ENCODE data around the gene PCGF5.
"Not testable (repeated sequence)": the region's sequence is repeated elsewhere in the genome, so short reads cannot be mapped to it uniquely, and the experiment has no call there.

PCGF5 gene

GRCh38 chr10:91286572-91286971 is 66.1 kb downstream of the PCGF5 start:
- TF ChIP-seq POLR2A (IDR thresholded peaks at IDR 0.05; ENCODE audit: low read length), result no peak
- no peak for TF ChIP-seq GATA1 (IDR thresholded peaks at IDR 0.05; ENCODE audit: low read depth, low read length)
- no peak for DNase-seq

DNA sequence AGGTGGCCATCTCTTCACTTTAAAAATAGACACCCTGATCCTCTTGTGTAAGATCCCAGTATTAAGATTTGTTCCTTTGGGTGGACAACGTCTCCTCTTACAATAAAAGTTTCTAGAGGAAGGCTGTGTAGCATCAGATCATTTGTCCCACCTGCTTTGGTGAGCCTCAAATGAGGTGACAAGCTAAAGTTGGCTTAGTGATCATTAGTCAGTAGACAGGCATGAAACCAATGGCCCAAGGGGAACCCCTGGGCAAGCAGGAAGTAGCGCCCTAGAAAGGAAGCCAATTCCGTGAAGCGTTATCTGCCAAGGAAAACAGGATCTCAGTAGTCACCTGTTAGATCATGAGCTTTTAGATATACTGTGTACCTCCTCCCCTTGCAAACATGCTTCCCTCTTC is 66.8 kb downstream of the PCGF5 start:
- no peak for TF ChIP-seq GATA1 (IDR thresholded peaks at IDR 0.05; ENCODE audit: low read depth, low read length)
- TF ChIP-seq POLR2A (IDR thresholded peaks at IDR 0.05; ENCODE audit: low read length), result no peak
- DNase-seq, result no peak

DNA sequence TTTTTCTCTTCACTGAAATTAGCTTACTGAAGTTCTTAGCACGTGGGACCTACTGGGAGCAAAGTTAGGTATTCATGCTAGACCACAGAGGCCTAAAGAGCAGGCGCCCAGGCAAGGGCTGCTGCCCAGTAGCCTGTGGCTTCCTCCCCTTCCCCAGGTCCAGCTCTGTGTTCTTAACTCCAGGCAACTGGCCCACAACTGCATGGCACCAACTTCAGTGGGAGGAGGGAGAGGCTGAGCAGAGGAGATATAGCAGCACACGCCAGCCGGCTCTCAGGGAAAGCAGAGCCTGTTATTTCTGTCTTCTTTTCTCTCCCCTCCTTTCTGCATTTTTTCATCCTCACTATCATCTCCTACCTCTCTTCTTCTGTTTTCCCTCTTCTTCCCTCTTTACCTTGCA is 67.4 kb downstream of the PCGF5 start:
- TF ChIP-seq POLR2A (IDR thresholded peaks at IDR 0.05; ENCODE audit: low read length), result no peak
- no peak for TF ChIP-seq GATA1 (IDR thresholded peaks at IDR 0.05; ENCODE audit: low read depth, low read length)
- DNase-seq, result no peak

- TF ChIP-seq GATA1 (IDR thresholded peaks at IDR 0.05; ENCODE audit: low read depth, low read length), result no peak
- no peak for TF ChIP-seq POLR2A (IDR thresholded peaks at IDR 0.05; ENCODE audit: low read length)
- DNase-seq, result no peak
Observed at GRCh38 chr10:91289305-91289704, 68.8 kb downstream of the PCGF5 start.

DNA sequence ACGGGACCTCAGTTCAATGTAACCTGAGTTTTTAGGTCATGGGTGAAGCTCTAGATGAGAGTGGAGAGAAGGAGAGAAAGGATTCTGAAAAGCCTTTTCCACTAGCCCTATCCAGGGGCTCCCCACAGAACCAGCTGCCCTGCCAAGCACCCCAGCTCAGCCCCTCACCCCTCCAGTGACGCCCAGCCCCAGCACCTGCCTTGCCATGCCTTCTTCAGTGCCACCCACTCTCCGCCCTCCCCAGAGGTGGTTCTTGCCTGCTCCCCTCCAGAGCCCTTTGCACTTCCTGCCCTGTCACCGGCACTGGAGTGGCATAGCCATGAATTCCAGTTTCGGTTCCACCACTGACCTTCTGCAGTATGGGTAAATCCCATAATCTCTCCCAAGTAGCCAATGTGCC is 70.1 kb downstream of the PCGF5 start:
- no peak for DNase-seq
- TF ChIP-seq GATA1 (IDR thresholded peaks at IDR 0.05; ENCODE audit: low read depth, low read length), result no peak

DNA sequence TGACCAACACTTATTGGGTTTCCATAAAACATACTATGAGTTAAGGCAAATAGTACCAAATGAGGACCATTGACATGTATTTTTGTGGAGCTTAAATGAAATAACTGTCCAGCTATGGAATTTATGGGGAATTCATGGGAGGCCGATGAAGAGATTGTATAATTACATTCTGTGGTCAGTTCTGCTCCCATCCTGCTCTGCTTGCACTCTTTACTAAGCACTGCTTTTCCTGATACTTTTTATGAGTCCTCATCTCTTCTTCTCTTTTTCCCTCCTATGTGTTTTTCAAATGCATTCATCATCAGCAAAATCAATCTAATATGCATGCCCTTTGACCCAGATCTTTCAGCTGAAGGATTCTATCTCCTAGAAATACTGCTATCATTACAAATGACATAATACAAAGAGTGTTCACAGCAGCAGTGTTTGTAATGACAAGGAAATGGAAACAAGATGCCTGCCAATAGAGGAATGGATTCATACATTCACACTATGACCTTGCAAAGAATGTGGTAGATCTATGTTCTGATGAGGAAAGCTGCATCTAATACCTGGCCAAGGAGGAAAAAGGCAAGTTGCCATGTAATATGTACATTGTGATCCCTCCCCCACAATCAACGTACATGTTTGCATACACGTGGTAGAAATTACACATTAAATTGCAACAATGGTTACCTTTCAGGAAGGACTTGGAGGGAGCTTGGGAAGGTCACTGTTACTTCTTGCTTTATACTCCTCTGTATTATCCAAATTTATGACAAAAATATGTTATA is 73.9 kb downstream of the PCGF5 start:
- TF ChIP-seq POLR2A (IDR thresholded peaks at IDR 0.05; ENCODE audit: low read length), result no peak
- TF ChIP-seq GATA1 (IDR thresholded peaks at IDR 0.05; ENCODE audit: low read depth, low read length), result no peak
- no peak for DNase-seq

GRCh38 chr10:91295346-91295745 is 74.9 kb downstream of the PCGF5 start:
- DNase-seq, result no peak
- TF ChIP-seq POLR2A (IDR thresholded peaks at IDR 0.05; ENCODE audit: low read length) (no peak), GATA1 (IDR thresholded peaks at IDR 0.05; ENCODE audit: low read depth, low read length) (no peak)

DNA sequence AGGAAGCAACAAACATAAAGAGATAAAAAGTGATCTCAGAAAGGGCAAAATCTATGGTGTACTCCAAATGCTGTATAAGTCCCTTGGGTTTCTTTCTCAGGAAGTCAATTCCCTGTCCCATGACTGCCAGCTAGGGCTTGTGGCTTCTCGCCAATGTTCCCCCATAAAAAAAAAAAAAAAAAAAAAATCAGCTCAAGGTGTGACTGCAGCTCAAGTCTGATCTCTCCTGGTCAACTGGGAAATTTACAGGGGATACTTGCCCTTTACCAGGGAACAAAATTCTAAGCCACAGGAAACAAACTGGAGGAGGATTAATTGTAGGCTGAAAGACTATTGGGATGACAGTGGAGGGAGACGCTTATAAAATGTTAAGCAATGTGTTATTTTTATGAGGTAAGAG is 76.0 kb downstream of the PCGF5 start:
- DNase-seq, result peak; percentile 8 to 31
- no peak for TF ChIP-seq POLR2A (IDR thresholded peaks at IDR 0.05; ENCODE audit: low read length)
- TF ChIP-seq GATA1 (IDR thresholded peaks at IDR 0.05; ENCODE audit: low read depth, low read length), result no peak

DNA sequence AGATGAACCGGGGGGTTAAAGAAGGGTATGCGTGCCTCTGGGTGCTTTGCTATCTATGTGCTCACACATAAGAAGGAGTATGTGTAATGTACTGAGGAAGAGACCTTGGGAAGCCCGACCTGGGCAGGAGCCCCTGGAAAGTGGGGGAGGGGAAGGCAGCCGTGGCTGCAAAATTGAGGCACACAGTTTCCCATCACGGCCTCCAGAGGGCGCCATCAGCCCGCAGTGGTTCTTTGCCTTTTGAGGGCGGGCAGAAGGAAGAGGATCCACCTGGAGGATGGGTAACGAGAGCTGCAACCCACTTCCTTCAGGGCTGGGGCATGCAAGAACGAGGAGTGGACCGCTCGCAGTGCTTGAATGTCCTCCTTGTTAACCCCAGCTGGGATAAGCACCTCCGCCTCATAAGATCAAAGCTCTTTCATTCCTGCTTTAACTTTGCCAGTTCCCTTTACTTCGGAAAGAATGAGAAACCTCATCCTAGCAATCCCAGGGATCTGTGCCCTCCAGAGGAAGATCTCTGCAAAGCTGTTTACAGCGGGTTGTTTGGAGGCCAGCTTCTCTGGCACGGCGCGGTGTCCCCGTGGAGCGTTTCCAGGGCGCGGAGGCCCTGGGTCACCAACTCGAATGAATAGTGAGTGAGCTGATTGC is 77.9 kb downstream of the PCGF5 start:
- TF ChIP-seq GATA1 (IDR thresholded peaks at IDR 0.05; ENCODE audit: low read depth, low read length), result no peak
- no peak for TF ChIP-seq POLR2A (IDR thresholded peaks at IDR 0.05; ENCODE audit: low read length)
- DNase-seq, result peak; percentile 70 to 86

GRCh38 chr10:91299999-91300575 is 79.6 kb downstream of the PCGF5 start:
- no peak for DNase-seq
- TF ChIP-seq GATA1 (IDR thresholded peaks at IDR 0.05; ENCODE audit: low read depth, low read length), result no peak
- TF ChIP-seq POLR2A (IDR thresholded peaks at IDR 0.05; ENCODE audit: low read length), result no peak

DNA sequence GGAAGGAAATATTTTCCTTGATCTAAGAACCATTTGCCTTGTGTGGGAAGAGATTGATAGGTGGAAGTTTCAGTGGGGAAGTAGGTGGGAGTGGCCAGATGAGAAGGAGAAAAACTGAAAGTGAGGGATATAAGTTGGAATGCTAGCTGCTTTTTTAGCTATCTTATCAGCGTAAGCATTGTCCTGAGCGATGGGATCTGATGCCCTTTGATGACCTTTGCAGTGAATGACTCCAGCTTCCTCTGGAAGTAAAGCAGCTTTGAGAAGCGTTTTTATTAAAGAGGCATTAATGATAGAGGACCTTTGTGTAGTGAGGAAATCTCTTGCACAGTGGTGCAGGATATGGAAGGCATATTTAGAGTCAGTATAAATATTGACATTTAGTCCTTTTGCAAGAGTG is 82.5 kb downstream of the PCGF5 start:
- DNase-seq, result not testable (repeated sequence)

DNA sequence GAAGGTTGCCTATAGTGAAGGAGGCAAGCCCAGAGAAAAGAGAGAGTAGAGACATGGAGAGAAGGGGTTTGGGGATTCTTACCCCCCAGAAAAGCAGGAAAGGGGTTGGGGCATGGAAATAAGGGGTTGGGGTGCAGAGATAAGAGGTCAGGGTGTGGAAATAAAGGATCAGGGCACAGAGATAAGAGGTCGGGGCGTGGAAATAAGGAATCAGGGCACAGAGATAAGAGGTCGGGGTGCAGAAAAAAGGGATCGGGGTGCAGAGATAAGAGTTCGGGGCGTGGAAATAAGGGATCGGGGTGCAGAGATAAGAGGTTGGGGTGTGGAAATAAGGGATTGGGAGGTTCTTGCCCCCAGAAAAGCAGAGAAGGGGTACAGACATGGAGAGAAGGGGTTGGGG is 85.5 kb downstream of the PCGF5 start:
- peak; percentile 37 to 57 for DNase-seq

- TF ChIP-seq GATA1 (IDR thresholded peaks at IDR 0.05; ENCODE audit: low read depth, low read length), result no peak
- TF ChIP-seq POLR2A (IDR thresholded peaks at IDR 0.05; ENCODE audit: low read length), result no peak
- no peak for DNase-seq
Observed at GRCh38 chr10:91307489-91307888, 87.0 kb downstream of the PCGF5 start.

- TF ChIP-seq POLR2A (IDR thresholded peaks at IDR 0.05; ENCODE audit: low read length) (no peak), GATA1 (IDR thresholded peaks at IDR 0.05; ENCODE audit: low read depth, low read length) (no peak)
- DNase-seq, result no peak
Observed at GRCh38 chr10:91309711-91310110, 89.2 kb downstream of the PCGF5 start.
